Loucy (cell line): ENCODE data around the gene BEST1.

Experiments
- CTCF ChIP-seq: fragments of 200-600 bp; sonication (generic); conservative IDR thresholded peaks from 2 replicates; pipeline ENCODE4 v1.5.1; 2014; ENCODE audit warnings: mild to moderate bottlenecking, antibody characterized with exemption, low read length
- EZH2phosphoT487 ChIP-seq: fragments of 200-600 bp; IDR thresholded peaks from 2 replicates; pipeline ENCODE4 v1.6.1; 2018; ENCODE audit warnings: antibody characterized with exemption, mild to moderate bottlenecking, moderate library complexity, borderline replicate concordance

GRCh38 chr11:61983419-61983818 is 33.3 kb downstream of the BEST1 start:
- TF ChIP-seq CTCF (no peak), EZH2phosphoT487 (no peak)
